HepG2 (cell line): ENCODE results near the gene SLC29A3.

ENCODE experiments used
- CC2D1A ChIP-seq: sonication (generic); formaldehyde crosslinking; IDR thresholded peaks from 2 replicates; pipeline ENCODE4 v1.8.1; 2023; ENCODE audit warnings: mild to moderate bottlenecking, missing genetic modification reagents
- MED13 ChIP-seq: sonication (generic); formaldehyde crosslinking; IDR thresholded peaks from 2 replicates; pipeline ENCODE4 v1.5.0; 2020; ENCODE audit warnings: missing genetic modification reagents
- SIN3A ChIP-seq: IDR thresholded peaks from 2 replicates; pipeline ENCODE4 v1.6.1; 2011; ENCODE audit warnings: low read depth, mild to moderate bottlenecking, control low read depth, low read length, borderline replicate concordance
- ZBTB21 ChIP-seq: sonication (generic); formaldehyde crosslinking; IDR thresholded peaks from 2 replicates; pipeline ENCODE4 v1.4.0; 2020; ENCODE audit warnings: missing genetic modification reagents
- ZNF180 ChIP-seq: sonication (generic); formaldehyde crosslinking; IDR thresholded peaks from 2 replicates; pipeline ENCODE4 v1.4.0; 2020; ENCODE audit warnings: low read depth, missing genetic modification reagents, borderline replicate concordance
- ZNF501 ChIP-seq: sonication (generic); formaldehyde crosslinking; IDR thresholded peaks from 2 replicates; pipeline ENCODE4 v1.5.1; 2020; ENCODE audit warnings: mild to moderate bottlenecking, moderate library complexity, missing genetic modification reagents
- ZNF713 ChIP-seq: sonication (generic); formaldehyde crosslinking; IDR thresholded peaks from 2 replicates; pipeline ENCODE4 v1.4.0; 2020; ENCODE audit warnings: mild to moderate bottlenecking, missing genetic modification reagents
- ZZZ3 ChIP-seq: sonication (generic); formaldehyde crosslinking; IDR thresholded peaks from 2 replicates; pipeline ENCODE4 v1.4.0; 2020; ENCODE audit warnings: missing genetic modification reagents, mild to moderate bottlenecking, borderline replicate concordance

- no peak for TF ChIP-seq MED13 (CRISPR knock-in tag)
- TF ChIP-seq SIN3A, result no peak
- no peak for TF ChIP-seq ZBTB21 (CRISPR knock-in tag)
- TF ChIP-seq ZNF713 (CRISPR knock-in tag), result no peak
- TF ChIP-seq ZNF501 (CRISPR knock-in tag), result no peak
- no peak for TF ChIP-seq ZNF180 (CRISPR knock-in tag)
- TF ChIP-seq ZZZ3 (CRISPR knock-in tag), result no peak
- TF ChIP-seq CC2D1A (CRISPR knock-in tag), result no peak
Measured at GRCh38 chr10:71278691-71279588, 40.1 kb upstream of the SLC29A3 start.
